ENCODE measurements around the gene COX4I2.

GRCh38 chr20:31606804-31607639 lies 30.7 kb upstream of the COX4I2 start:
- TF ChIP-seq CTCF (conservative IDR thresholded peaks at IDR 0.05; ENCODE audit: low read length): no peak
- no peak for TF ChIP-seq EZH2phosphoT487 (IDR thresholded peaks at IDR 0.05; ENCODE audit: borderline replicate concordance, low read depth, low read length)

Data from OCI-LY7 (cell line).